DND-41 (cell line): ENCODE measurements around the gene KCNJ15.

Experiments
- ATAC-seq: fragments of 200-7000 bp; cut with Tn5 transposase; 3 replicates; pipeline ENCODE4 v1.9.1; 2021; ENCODE audit warnings: low read depth; ENCODE audit not compliant: insufficient read depth
- DNase-seq: peaks from one replicate; pipeline ENCODE4 v3.0.0-alpha.2; 2020
- H2AFZ ChIP-seq: 2 replicates; pipeline ENCODE4 v1.6.0; 2012; ENCODE audit warnings: low read depth, low read length
- H3K27ac ChIP-seq: 2 replicates; pipeline ENCODE4 v1.5.1; 2012; ENCODE audit warnings: low read length, inconsistent platforms
- H3K27me3 ChIP-seq: fragments of 200-600 bp; sonication (generic); 2 replicates; pipeline ENCODE4 v1.6.0; 2012; ENCODE audit warnings: low read length, mild to moderate bottlenecking, inconsistent platforms; ENCODE audit not compliant: insufficient read depth, poor library complexity
- H3K36me3 ChIP-seq: 2 replicates; pipeline ENCODE4 v1.5.1; 2012; ENCODE audit warnings: low read length, inconsistent platforms; ENCODE audit not compliant: insufficient read depth
- H3K4me1 ChIP-seq: 2 replicates; pipeline ENCODE4 v1.5.1; 2012; ENCODE audit warnings: mild to moderate bottlenecking, low read length; ENCODE audit not compliant: insufficient read depth
- H3K4me2 ChIP-seq: 2 replicates; pipeline ENCODE4 v1.6.0; 2012; ENCODE audit warnings: mild to moderate bottlenecking, moderate library complexity, low read length, inconsistent platforms; ENCODE audit not compliant: insufficient read depth
- H3K4me3 ChIP-seq, 2 experiments: fragments of 200-600 bp in 1 of 2; shearing (Covaris generic) in 1 of 2; 2 replicates each; pipeline ENCODE4 v1.5.1; 2012 to 2016; ENCODE audit warnings: inconsistent platforms in 2 of 2, low read length in 2 of 2, mild to moderate bottlenecking in 2 of 2, low read depth in 1 of 2, moderate library complexity in 1 of 2
- H3K79me2 ChIP-seq: 2 replicates; pipeline ENCODE4 v1.6.0; 2012; ENCODE audit warnings: low read length, inconsistent platforms; ENCODE audit not compliant: insufficient read depth
- H3K9ac ChIP-seq: 2 replicates; pipeline ENCODE4 v1.6.0; 2012; ENCODE audit warnings: low read depth, mild to moderate bottlenecking, inconsistent platforms, low read length, moderate library complexity
- H3K9me3 ChIP-seq: 2 replicates; pipeline ENCODE4 v1.5.1; 2012; ENCODE audit warnings: low read length, moderate library complexity, mild to moderate bottlenecking, inconsistent platforms; ENCODE audit not compliant: insufficient read depth, severe bottlenecking
- H4K20me1 ChIP-seq: 2 replicates; pipeline ENCODE4 v1.6.0; 2012; ENCODE audit warnings: low read length; ENCODE audit not compliant: insufficient read depth
- CTCF ChIP-seq: IDR thresholded peaks from 2 replicates; pipeline ENCODE4 v1.5.1; 2012; ENCODE audit warnings: borderline replicate concordance, low read length, moderate library complexity, mild to moderate bottlenecking; ENCODE audit not compliant: poor library complexity, severe bottlenecking; ENCODE audit errors: extremely low read depth
- EZH2 ChIP-seq: IDR thresholded peaks from 3 replicates; pipeline ENCODE4 v1.6.1; 2012; ENCODE audit warnings: borderline replicate concordance, low read depth, mild to moderate bottlenecking, moderate library complexity, low read length, inconsistent platforms; ENCODE audit not compliant: severe bottlenecking

The KCNJ15 gene

GRCh38 chr21:38326429-38326828 lies 69.6 kb downstream of the KCNJ15 start:
- no peak overlapping the region for H2AFZ ChIP-seq

GRCh38 chr21:38326899-38327298 lies 70.1 kb downstream of the KCNJ15 start:
- Histone ChIP-seq H3K9me3 (no peaks in the 10 kb centered on the region), H2AFZ (no peak overlapping the region), H3K27ac (no peak overlapping the region), H3K4me3 (no peak overlapping the region), H3K27me3 (peaks cover 18% of the 10 kb centered on the region), H4K20me1 (no peaks in the 10 kb centered on the region), H3K36me3 (no peaks in the 10 kb centered on the region), H3K4me1 (0 out of 2 replicates have a peak, but pooled peaks cover 10% of the 10 kb centered on the region), H3K9ac (no peak overlapping the region), H3K79me2 (no peaks in the 10 kb centered on the region), H3K4me2 (no peak overlapping the region)
- DNase-seq, result no peak
- TF ChIP-seq EZH2, result no peak
- TF ChIP-seq CTCF, result no peak
- ATAC-seq, result no peak

More at GRCh38 chr21:38326429-38326828, 69.6 kb downstream of the KCNJ15 start:
- no peak for DNase-seq
- Histone ChIP-seq H3K9me3 (no peaks in the 10 kb centered on the region), H3K79me2 (no peaks in the 10 kb centered on the region), H3K27me3 (peaks cover 20% of the 10 kb centered on the region), H3K4me2 (no peak overlapping the region), H3K4me1 (0 out of 2 replicates have a peak, but pooled peaks cover 10% of the 10 kb centered on the region), H4K20me1 (no peaks in the 10 kb centered on the region), H3K27ac (no peak overlapping the region), H3K4me3 (no peak overlapping the region), H3K36me3 (no peaks in the 10 kb centered on the region), H3K9ac (no peak overlapping the region)
- TF ChIP-seq EZH2, result no peak
- no peak for TF ChIP-seq CTCF
- no peak for ATAC-seq

GRCh38 chr21:38327984-38328383 lies 71.2 kb downstream of the KCNJ15 start:
- ATAC-seq, result no peak
- Histone ChIP-seq H3K36me3 (no peaks in the 10 kb centered on the region), H3K4me1 (0 out of 2 replicates have a peak, but pooled peaks cover 10% of the 10 kb centered on the region), H3K27me3 (peaks cover 15% of the 10 kb centered on the region), H3K9me3 (no peaks in the 10 kb centered on the region), H3K4me2 (no peak overlapping the region), H3K79me2 (no peaks in the 10 kb centered on the region), H2AFZ (no peak overlapping the region), H3K4me3 (no peak overlapping the region), H3K27ac (no peak overlapping the region), H3K9ac (no peak overlapping the region), H4K20me1 (no peaks in the 10 kb centered on the region)
- TF ChIP-seq EZH2, result no peak
- no peak for TF ChIP-seq CTCF
- no peak for DNase-seq

GRCh38 chr21:38329162-38329561 lies 72.4 kb downstream of the KCNJ15 start:
- Histone ChIP-seq H3K4me1 (0 out of 2 replicates have a peak, but pooled peaks cover 3% of the 10 kb centered on the region), H3K9ac (no peak overlapping the region), H3K79me2 (no peaks in the 10 kb centered on the region), H4K20me1 (no peaks in the 10 kb centered on the region), H3K27ac (no peak overlapping the region), H3K4me3 (no peak overlapping the region), H3K36me3 (no peaks in the 10 kb centered on the region), H3K9me3 (no peaks in the 10 kb centered on the region), H2AFZ (no peak overlapping the region), H3K4me2 (no peak overlapping the region), H3K27me3 (peaks cover 13% of the 10 kb centered on the region)
- no peak for ATAC-seq
- DNase-seq, result no peak
- no peak for TF ChIP-seq CTCF
- TF ChIP-seq EZH2, result no peak
